HCT116 (cell line): ENCODE data around the gene DAAM2. TPM values are rescaled to one million over a fixed set of nuclear protein-coding genes. Genes with fewer than 3 reads are reported as not detected.

Experiments used
- ATAC-seq: fragments of 200-7000 bp; cut with Tn5 transposase; 2 replicates; pipeline ENCODE4 v1.9.1; 2020; ENCODE audit warnings: mild to moderate bottlenecking, moderate library complexity
- BruUV-seq: library from RNA; stranded (reverse); fragments of 400-500 nt; replicated peaks from 2 replicates; lab custom pipeline; 2021; lab: Mats Ljungman, UMichigan
- CTCF ChIA-PET: fragments of 300-600 bp; sonication (Branson Sonifier 250); formaldehyde crosslinking; loops from one replicate; lab custom pipeline; 2021; ENCODE audit warnings: antibody characterized with exemption; lab: Charles Lee
- POLR2A ChIA-PET: fragments of 300-600, 350-600 bp; sonication (Branson Sonifier 250); formaldehyde crosslinking; loops from one replicate; lab custom pipeline; 2021; ENCODE audit warnings: antibody characterized with exemption; lab: Charles Lee
- RAD21 ChIA-PET, 2 experiments: fragments of 300-600 bp; sonication (Branson Sonifier 250); formaldehyde crosslinking; loops; one replicate each; lab custom pipeline; 2023; ENCODE audit warnings: low total read pairs in 2 of 2; ENCODE audit not compliant: uncharacterized antibody in 2 of 2, unreplicated experiment in 2 of 2, low non-redundant PET in 1 of 2; lab: Charles Lee
- DNase-seq: peaks from one replicate; pipeline ENCODE4 v3.0.0-alpha.2; 2010; ENCODE audit warnings: low read depth, low spot score
- H2AFZ ChIP-seq: fragments of 200-600 bp; shearing (Covaris generic), sonication (generic); 2 replicates; pipeline ENCODE4 v1.6.1; 2017; ENCODE audit warnings: low read depth, mixed run types, mixed read lengths, antibody characterized with exemption, low read length; ENCODE audit not compliant: poor library complexity, severe bottlenecking
- H3K27ac ChIP-seq: 2 replicates; pipeline ENCODE4 v1.5.1; 2012; ENCODE audit warnings: low read depth, low read length
- H3K27me3 ChIP-seq: fragments of 200-600 bp; sonication (generic); 2 replicates; pipeline ENCODE4 v1.6.1; 2016; ENCODE audit warnings: mixed run types, low read length, mixed read lengths; ENCODE audit not compliant: insufficient read depth
- H3K36me3 ChIP-seq, 2 experiments: fragments of 200-500 bp in 1 of 2; fragments of 200-600 bp in 1 of 2; sonication (Bioruptor generic) in 1 of 2; sonication (generic) in 1 of 2; 2 replicates each; pipeline versions ENCODE4 v1.5.1 to v1.6.1; 2014 to 2016; ENCODE audit warnings: low read length in 2 of 2, inconsistent platforms in 1 of 2, mixed read lengths in 1 of 2, mixed run types in 1 of 2; ENCODE audit not compliant: insufficient read depth in 2 of 2, control insufficient read depth in 1 of 2
- H3K4me1 ChIP-seq, 2 experiments: fragments of 200-600 bp in 1 of 2; sonication (generic) in 1 of 2; 2 replicates each; pipeline versions ENCODE4 v1.5.1 to v1.6.1; 2012 to 2017; ENCODE audit warnings: low read length in 2 of 2, inconsistent platforms in 1 of 2, mild to moderate bottlenecking in 1 of 2, mixed read lengths in 1 of 2, mixed run types in 1 of 2, moderate library complexity in 1 of 2; ENCODE audit not compliant: insufficient read depth in 2 of 2, control insufficient read depth in 1 of 2
- H3K4me2 ChIP-seq: fragments of 200-600 bp; sonication (generic); 2 replicates; pipeline ENCODE4 v1.6.1; 2017; ENCODE audit warnings: mixed run types, low read length, mixed read lengths
- H3K4me3 ChIP-seq, 2 experiments: fragments of 200-600 bp in 1 of 2; sonication (generic) in 1 of 2; replicated peaks in 1 of 2; 2 replicates each; pipeline ENCODE4 v1.5.1; 2011 to 2016; ENCODE audit warnings: low read length in 2 of 2, control low read depth in 1 of 2, low read depth in 1 of 2, mild to moderate bottlenecking in 1 of 2, mixed read lengths in 1 of 2, mixed run types in 1 of 2
- H3K79me2 ChIP-seq: fragments of 200-600 bp; sonication (generic); 2 replicates; pipeline ENCODE4 v1.6.1; 2017; ENCODE audit warnings: mild to moderate bottlenecking, mixed run types, low read length, moderate library complexity, mixed read lengths; ENCODE audit not compliant: insufficient read depth
- H3K9ac ChIP-seq: fragments of 200-600 bp; sonication (generic); 2 replicates; pipeline ENCODE4 v1.6.1; 2016; ENCODE audit warnings: low read length, mixed read lengths
- H3K9me2 ChIP-seq: fragments of 200-600 bp; sonication (generic), shearing (Covaris generic); 2 replicates; pipeline ENCODE4 v1.6.1; 2017; ENCODE audit warnings: mixed run types, mild to moderate bottlenecking, moderate library complexity; ENCODE audit not compliant: insufficient read depth
- H3K9me3 ChIP-seq, 2 experiments: fragments of 200-500 bp in 1 of 2; fragments of 200-600 bp in 1 of 2; sonication (Bioruptor generic) in 1 of 2; sonication (generic) in 1 of 2; 2 replicates each; pipeline ENCODE4 v1.6.1; 2014 to 2017; ENCODE audit warnings: low read length in 2 of 2, mixed read lengths in 2 of 2, inconsistent platforms in 1 of 2, low read depth in 1 of 2, mild to moderate bottlenecking in 1 of 2, mixed run types in 1 of 2, moderate library complexity in 1 of 2; ENCODE audit not compliant: control insufficient read depth in 1 of 2, insufficient read depth in 1 of 2
- H4K20me1 ChIP-seq: fragments of 200-600 bp; sonication (generic), shearing (Covaris generic); 2 replicates; pipeline ENCODE4 v1.6.1; 2017; ENCODE audit warnings: mixed run types, mild to moderate bottlenecking, moderate library complexity; ENCODE audit not compliant: insufficient read depth
- CBX3 ChIP-seq: IDR thresholded peaks from 2 replicates; pipeline ENCODE4 v1.6.1; 2012; ENCODE audit warnings: low read depth
- CEBPB ChIP-seq: IDR thresholded peaks from 2 replicates; pipeline ENCODE4 v1.6.1; 2012; ENCODE audit warnings: low read depth
- EGR1 ChIP-seq: IDR thresholded peaks from 2 replicates; pipeline ENCODE4 v1.6.1; 2012; ENCODE audit warnings: low read depth
- ELF1 ChIP-seq: IDR thresholded peaks from 2 replicates; pipeline ENCODE4 v1.6.1; 2012; ENCODE audit warnings: low read depth, borderline replicate concordance
- EZH2 ChIP-seq: fragments of 200-600 bp; sonication (generic); IDR thresholded peaks from 2 replicates; pipeline ENCODE4 v1.6.1; 2017; ENCODE audit warnings: antibody characterized with exemption, mixed run types
- EZH2phosphoT487 ChIP-seq: fragments of 200-600 bp; IDR thresholded peaks from 2 replicates; pipeline ENCODE4 v1.6.1; 2018; ENCODE audit warnings: antibody characterized with exemption, borderline replicate concordance
- FOSL1 ChIP-seq: IDR thresholded peaks from 2 replicates; pipeline ENCODE4 v1.6.1; 2012; ENCODE audit warnings: low read depth
- JUND ChIP-seq: IDR thresholded peaks from 2 replicates; pipeline ENCODE4 v1.6.1; 2012
- RAD21 ChIP-seq: IDR thresholded peaks from 2 replicates; pipeline ENCODE4 v1.6.1; 2012; ENCODE audit warnings: low read depth, mild to moderate bottlenecking
- SIN3A ChIP-seq: IDR thresholded peaks from 2 replicates; pipeline ENCODE4 v1.6.1; 2012; ENCODE audit warnings: low read depth
- SP1 ChIP-seq: IDR thresholded peaks from 2 replicates; pipeline ENCODE4 v1.6.1; 2012; ENCODE audit warnings: low read depth
- SRF ChIP-seq: IDR thresholded peaks from 2 replicates; pipeline ENCODE4 v1.6.1; 2012; ENCODE audit warnings: low read depth
- TCF7L2 ChIP-seq: IDR thresholded peaks from 2 replicates; pipeline ENCODE4 v1.7.0; 2011; ENCODE audit warnings: borderline replicate concordance, inconsistent platforms; ENCODE audit not compliant: insufficient read depth, insufficient read length; ENCODE audit errors: extremely low read depth
- YY1 ChIP-seq: IDR thresholded peaks from 2 replicates; pipeline ENCODE4 v1.6.1; 2011; ENCODE audit warnings: low read length, low read depth, moderate library complexity, mild to moderate bottlenecking; ENCODE audit not compliant: insufficient replicate concordance; ENCODE audit errors: extremely low read depth
- ZNF274 ChIP-seq: fragments of 200-500 bp; sonication (Bioruptor generic); IDR thresholded peaks from 2 replicates; pipeline ENCODE4 v1.6.1; 2014; ENCODE audit warnings: mild to moderate bottlenecking, low read depth, low read length, inconsistent platforms
- intact Hi-C: fragments of 100-400 bp; cut with micrococcal nuclease; formaldehyde crosslinking; loops from 2 replicates; pipeline ENCODE4 v1.10.0; 2022
- total RNA-seq: library from RNA; stranded (reverse); gene quantifications from one replicate; pipeline ENCODE4 v1.2.1, GENCODE V29; 2021; ENCODE audit not compliant: unreplicated experiment
- TF ChIP-seq, protein P1 (sequence below): IDR thresholded peaks from 2 replicates; pipeline ENCODE4 v1.6.1; 2012; ENCODE audit warnings: low read depth
- TF ChIP-seq, protein P2 (sequence below), 3 experiments: fragments of 200-600 bp in 1 of 3; sonication (generic) in 1 of 3; IDR thresholded peaks in 2 of 3; conservative IDR thresholded peaks in 1 of 3; 2 replicates each; pipeline ENCODE4 v1.5.1; 2012 to 2017; ENCODE audit warnings: low read depth in 2 of 3, low read length in 2 of 3, antibody characterized with exemption in 1 of 3, borderline replicate concordance in 1 of 3, control low read depth in 1 of 3, mild to moderate bottlenecking in 1 of 3, mixed read lengths in 1 of 3, mixed run types in 1 of 3, moderate library complexity in 1 of 3; ENCODE audit not compliant: insufficient read depth in 1 of 3
- TF ChIP-seq, protein P3 (sequence below): IDR thresholded peaks from 2 replicates; pipeline ENCODE4 v1.6.1; 2012

Gene DAAM2
- total RNA-seq, 1 experiment from 2014 or later, result not detected

DNA sequence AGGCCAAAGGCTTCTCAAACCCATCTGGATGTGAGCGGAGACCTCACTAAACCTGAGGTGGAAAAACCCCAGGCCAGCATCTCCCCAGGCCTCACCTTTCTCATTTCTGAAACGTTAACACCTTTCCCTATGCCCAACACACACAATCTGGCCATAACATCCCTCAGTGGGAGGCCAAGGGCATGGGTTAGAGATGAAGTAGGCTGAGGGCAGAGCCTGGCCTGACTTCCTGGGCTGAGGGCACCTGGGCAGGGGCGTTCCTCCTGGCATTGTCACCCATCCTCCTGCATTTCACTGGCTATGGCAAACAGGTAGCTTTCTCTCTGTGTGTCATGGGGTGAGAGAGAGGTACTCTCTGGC is 133.7 kb downstream of the DAAM2 start:
- Histone ChIP-seq H3K27me3 (no peaks in the 10 kb centered on the region), H3K4me1 (peaks cover 5 to 21% of the 10 kb centered on the region in 2 experiments; a peak in 3 of 4 replicates), H3K36me3 (no peaks in the 10 kb centered on the region; a peak in 1 of 4 replicates), H3K9me2 (no peaks in the 10 kb centered on the region), H3K79me2 (no peaks in the 10 kb centered on the region), H3K4me3 (no peak overlapping the region), H3K9ac (no peak overlapping the region), H2AFZ (no peak overlapping the region), H3K9me3 (no peaks in the 10 kb centered on the region), H3K27ac (no peak overlapping the region), H4K20me1 (no peaks in the 10 kb centered on the region), H3K4me2 (no peak overlapping the region)
- TF ChIP-seq, protein P1, sequence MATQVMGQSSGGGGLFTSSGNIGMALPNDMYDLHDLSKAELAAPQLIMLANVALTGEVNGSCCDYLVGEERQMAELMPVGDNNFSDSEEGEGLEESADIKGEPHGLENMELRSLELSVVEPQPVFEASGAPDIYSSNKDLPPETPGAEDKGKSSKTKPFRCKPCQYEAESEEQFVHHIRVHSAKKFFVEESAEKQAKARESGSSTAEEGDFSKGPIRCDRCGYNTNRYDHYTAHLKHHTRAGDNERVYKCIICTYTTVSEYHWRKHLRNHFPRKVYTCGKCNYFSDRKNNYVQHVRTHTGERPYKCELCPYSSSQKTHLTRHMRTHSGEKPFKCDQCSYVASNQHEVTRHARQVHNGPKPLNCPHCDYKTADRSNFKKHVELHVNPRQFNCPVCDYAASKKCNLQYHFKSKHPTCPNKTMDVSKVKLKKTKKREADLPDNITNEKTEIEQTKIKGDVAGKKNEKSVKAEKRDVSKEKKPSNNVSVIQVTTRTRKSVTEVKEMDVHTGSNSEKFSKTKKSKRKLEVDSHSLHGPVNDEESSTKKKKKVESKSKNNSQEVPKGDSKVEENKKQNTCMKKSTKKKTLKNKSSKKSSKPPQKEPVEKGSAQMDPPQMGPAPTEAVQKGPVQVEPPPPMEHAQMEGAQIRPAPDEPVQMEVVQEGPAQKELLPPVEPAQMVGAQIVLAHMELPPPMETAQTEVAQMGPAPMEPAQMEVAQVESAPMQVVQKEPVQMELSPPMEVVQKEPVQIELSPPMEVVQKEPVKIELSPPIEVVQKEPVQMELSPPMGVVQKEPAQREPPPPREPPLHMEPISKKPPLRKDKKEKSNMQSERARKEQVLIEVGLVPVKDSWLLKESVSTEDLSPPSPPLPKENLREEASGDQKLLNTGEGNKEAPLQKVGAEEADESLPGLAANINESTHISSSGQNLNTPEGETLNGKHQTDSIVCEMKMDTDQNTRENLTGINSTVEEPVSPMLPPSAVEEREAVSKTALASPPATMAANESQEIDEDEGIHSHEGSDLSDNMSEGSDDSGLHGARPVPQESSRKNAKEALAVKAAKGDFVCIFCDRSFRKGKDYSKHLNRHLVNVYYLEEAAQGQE, result no peak
- TF ChIP-seq EZH2, result no peak
- TF ChIP-seq EZH2phosphoT487, result no peak
- no peak for TF ChIP-seq ZNF274
- no peak for TF ChIP-seq FOSL1
- TF ChIP-seq SIN3A, result no peak
- no peak for TF ChIP-seq RAD21
- no peak for TF ChIP-seq YY1
- TF ChIP-seq ELF1, result no peak
- TF ChIP-seq, protein P2, sequence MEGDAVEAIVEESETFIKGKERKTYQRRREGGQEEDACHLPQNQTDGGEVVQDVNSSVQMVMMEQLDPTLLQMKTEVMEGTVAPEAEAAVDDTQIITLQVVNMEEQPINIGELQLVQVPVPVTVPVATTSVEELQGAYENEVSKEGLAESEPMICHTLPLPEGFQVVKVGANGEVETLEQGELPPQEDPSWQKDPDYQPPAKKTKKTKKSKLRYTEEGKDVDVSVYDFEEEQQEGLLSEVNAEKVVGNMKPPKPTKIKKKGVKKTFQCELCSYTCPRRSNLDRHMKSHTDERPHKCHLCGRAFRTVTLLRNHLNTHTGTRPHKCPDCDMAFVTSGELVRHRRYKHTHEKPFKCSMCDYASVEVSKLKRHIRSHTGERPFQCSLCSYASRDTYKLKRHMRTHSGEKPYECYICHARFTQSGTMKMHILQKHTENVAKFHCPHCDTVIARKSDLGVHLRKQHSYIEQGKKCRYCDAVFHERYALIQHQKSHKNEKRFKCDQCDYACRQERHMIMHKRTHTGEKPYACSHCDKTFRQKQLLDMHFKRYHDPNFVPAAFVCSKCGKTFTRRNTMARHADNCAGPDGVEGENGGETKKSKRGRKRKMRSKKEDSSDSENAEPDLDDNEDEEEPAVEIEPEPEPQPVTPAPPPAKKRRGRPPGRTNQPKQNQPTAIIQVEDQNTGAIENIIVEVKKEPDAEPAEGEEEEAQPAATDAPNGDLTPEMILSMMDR (IDR thresholded peaks at IDR 0.05 in 2 of 3, conservative IDR thresholded peaks at IDR 0.05 in 1 of 3; ENCODE audit: borderline replicate concordance in 1 of 3, insufficient read depth in 1 of 3, low read depth in 2 of 3, low read length in 2 of 3), result no peak
- no peak for TF ChIP-seq JUND
- TF ChIP-seq, protein P3, sequence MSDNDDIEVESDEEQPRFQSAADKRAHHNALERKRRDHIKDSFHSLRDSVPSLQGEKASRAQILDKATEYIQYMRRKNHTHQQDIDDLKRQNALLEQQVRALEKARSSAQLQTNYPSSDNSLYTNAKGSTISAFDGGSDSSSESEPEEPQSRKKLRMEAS, result no peak
- no peak for TF ChIP-seq TCF7L2
- no peak for TF ChIP-seq CBX3
- TF ChIP-seq SP1, result no peak
- no peak for TF ChIP-seq CEBPB
- no peak for TF ChIP-seq EGR1
- TF ChIP-seq SRF, result no peak
- DNase-seq, result no peak
- ChIA-PET RAD21 (no interaction called here), POLR2A (no interaction called here), CTCF (no interaction called here)
- BruUV-seq, result no TSS peak
- intact Hi-C loops, result no loop called here
- no peak for ATAC-seq
